Adrenal gland (tissue), 5 donors: ENCODE measurements around the gene CARD9.

Experiments used
- POLR2A ChIP-seq, 2 donors: fragments of 450-650 bp; IDR thresholded peaks; one replicate each; pipeline ENCODE4 v1.6.1; 2017; ENCODE audit warnings: antibody characterized with exemption in 2 of 2, mild to moderate bottlenecking in 2 of 2, moderate library complexity in 1 of 2
- TF ChIP-seq, protein P1 (sequence below), 6 experiments: fragments of 450-650 bp in 4 of 6; fragments of 200-600 bp in 2 of 6; sonication (generic) in 1 of 6; IDR thresholded peaks; 1 replicate in 5 of 6; 2 replicates in 1 of 6; pipeline versions ENCODE4 v1.5.1 to v1.8.0; 2016 to 2021; ENCODE audit warnings: antibody characterized with exemption in 6 of 6, mild to moderate bottlenecking in 2 of 6, moderate library complexity in 1 of 6
- donor health status: DM: no; HTN: no; CAD: no.

DNA sequence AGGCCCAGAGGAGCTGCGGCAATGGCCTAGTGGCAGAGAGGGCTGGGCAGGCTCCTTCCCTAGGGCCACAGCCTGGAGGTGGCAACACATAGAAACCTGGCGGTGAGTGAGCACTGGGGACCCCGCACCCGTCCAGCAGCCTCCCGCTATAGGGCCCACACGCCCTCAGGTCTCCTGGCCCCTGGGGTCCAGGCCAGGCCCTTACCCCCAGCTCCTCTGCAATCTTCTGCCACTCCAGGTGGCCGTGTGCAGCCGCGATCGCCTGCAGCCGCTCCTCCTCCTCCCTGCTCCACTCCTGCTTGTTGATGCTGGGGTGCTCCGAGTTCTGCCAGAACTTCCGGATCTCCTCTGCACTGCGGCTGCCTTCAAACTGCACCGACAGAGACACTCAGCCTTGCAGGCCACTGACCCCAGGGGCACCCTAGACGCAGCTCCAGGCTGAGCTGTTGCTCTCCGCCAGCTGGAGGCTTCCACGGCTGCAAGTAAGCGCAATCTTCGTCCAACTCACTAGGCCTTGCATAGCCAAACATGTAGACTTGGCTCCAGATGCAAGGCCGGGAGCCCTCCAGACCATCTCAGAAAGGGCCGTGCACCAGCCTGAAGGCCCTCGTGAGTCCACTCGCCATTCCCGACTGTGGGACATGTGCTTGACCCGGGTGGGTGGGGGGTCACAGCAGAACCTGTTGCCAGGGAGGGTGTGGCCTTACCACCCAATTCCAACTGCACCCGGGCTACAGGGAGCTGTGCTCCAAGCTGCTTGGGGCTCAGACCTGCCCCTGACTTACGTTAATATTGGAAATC, 18.5 kb upstream of the CARD9 start:
- TF ChIP-seq, protein P1, sequence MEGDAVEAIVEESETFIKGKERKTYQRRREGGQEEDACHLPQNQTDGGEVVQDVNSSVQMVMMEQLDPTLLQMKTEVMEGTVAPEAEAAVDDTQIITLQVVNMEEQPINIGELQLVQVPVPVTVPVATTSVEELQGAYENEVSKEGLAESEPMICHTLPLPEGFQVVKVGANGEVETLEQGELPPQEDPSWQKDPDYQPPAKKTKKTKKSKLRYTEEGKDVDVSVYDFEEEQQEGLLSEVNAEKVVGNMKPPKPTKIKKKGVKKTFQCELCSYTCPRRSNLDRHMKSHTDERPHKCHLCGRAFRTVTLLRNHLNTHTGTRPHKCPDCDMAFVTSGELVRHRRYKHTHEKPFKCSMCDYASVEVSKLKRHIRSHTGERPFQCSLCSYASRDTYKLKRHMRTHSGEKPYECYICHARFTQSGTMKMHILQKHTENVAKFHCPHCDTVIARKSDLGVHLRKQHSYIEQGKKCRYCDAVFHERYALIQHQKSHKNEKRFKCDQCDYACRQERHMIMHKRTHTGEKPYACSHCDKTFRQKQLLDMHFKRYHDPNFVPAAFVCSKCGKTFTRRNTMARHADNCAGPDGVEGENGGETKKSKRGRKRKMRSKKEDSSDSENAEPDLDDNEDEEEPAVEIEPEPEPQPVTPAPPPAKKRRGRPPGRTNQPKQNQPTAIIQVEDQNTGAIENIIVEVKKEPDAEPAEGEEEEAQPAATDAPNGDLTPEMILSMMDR (IDR thresholded peaks at IDR 0.05) = no peak
- no peak for TF ChIP-seq POLR2A (IDR thresholded peaks at IDR 0.05)
